ENCODE measurements around the gene AACS.
A peak's percentile ranks its signal among the peaks of the same experiment; 100 is the strongest.

The AACS gene

DNA sequence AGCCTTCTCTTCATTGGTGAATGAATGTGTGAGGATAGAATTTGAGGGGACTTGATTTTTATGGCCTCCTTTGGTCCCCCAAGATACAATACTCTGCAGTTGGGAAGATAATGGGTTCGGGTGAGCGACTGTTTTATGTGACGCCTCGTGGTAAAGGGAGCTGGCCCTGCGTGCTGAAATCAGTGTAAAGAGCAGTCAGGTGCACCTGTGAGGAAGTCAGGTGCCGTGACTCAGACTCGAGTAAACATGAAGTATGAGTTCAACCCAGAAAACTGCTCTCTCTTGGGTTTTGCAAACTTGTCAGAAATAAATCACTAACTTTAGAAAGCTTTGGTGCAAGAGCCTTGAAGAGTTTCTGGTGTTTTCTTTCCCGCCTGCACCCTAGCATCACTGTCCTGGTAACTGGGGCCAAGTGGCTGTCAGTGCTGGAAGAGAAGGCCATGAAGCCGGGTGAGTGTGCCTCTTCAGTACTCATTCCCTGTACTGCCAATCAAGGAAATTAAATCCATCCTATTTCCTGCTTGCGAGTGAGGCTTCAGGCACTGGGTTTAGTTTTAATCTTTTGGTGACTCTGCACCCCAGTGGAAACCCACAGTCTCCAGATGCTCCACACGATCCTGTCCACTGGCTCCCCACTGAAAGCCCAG is 59.2 kb downstream of the AACS start:
- peaks cover 2% of the 10 kb centered on the region for H3K9me3 Mint-ChIP-seq
- TF ChIP-seq CTCF (IDR thresholded peaks at IDR 0.05) = no peak
- DNase-seq = no peak
- no peak overlapping the region for H3K4me3 Mint-ChIP-seq
- H3K27ac Mint-ChIP-seq = no peak overlapping the region
- peaks cover 51% of the 10 kb centered on the region for H3K36me3 Mint-ChIP-seq (ENCODE audit: low read depth)
- no peaks in the 10 kb centered on the region for H3K27me3 Mint-ChIP-seq (ENCODE audit: low read depth, poor library complexity)
- peaks cover 25% of the 10 kb centered on the region for H3K4me1 Mint-ChIP-seq

- Mint-ChIP-seq H3K9me3 (no peaks in the 10 kb centered on the region), H3K27ac (no peak overlapping the region), H3K36me3 (ENCODE audit: low read depth) (peaks cover 43% of the 10 kb centered on the region), H3K4me1 (peaks cover 22% of the 10 kb centered on the region), H3K27me3 (ENCODE audit: low read depth, poor library complexity) (no peaks in the 10 kb centered on the region), H3K4me3 (no peak overlapping the region)
- TF ChIP-seq CTCF (IDR thresholded peaks at IDR 0.05) = no peak
- DNase-seq = no peak
Observed at GRCh38 chr12:125125271-125125670, 60.0 kb downstream of the AACS start.

DNA sequence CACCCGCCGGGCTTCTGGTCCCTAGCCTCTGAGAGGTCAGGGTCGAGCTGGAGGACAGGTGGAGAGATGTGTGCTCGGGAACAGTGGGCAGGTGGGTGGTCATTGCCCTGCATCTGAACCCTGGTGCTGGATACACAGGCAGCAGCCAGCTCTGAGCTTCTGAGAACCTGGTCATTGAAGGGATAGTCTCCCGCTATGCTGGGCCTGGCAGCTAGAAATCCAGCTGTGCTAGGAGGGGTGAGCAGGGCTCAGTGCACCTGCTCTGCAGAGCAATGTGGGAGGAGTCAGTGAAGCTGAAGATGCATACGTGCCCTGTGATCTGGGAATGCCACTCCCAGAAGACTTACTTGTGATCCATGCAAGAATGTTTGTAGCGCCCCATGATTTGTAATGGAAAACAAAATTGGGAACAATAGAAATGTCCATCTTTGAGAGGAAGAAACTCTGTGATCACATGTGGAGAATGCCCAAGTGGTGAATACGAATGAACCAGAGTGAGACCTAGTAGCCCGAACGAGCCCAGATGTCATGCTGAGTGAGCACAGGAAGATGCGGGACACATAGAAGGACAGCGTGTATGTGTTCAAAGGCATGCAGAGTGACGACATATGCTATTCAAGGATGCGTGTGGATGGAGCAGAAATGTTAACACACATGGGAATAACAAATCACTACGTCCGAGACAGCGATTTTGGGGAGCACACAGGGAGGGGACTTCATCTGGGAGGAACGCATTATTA is 63.4 kb downstream of the AACS start:
- Mint-ChIP-seq H3K9me3 (no peaks in the 10 kb centered on the region), H3K27me3 (ENCODE audit: low read depth, poor library complexity) (no peaks in the 10 kb centered on the region), H3K4me3 (no peak overlapping the region), H3K27ac (peak overlapping the region; percentile 31), H3K4me1 (peaks cover 26% of the 10 kb centered on the region), H3K36me3 (ENCODE audit: low read depth) (peaks cover 38% of the 10 kb centered on the region)
- no peak for TF ChIP-seq CTCF (IDR thresholded peaks at IDR 0.05)
- DNase-seq = no peak

GRCh38 chr12:125129179-125129571 is 63.9 kb downstream of the AACS start:
- TF ChIP-seq CTCF (IDR thresholded peaks at IDR 0.05) = no peak
- peak overlapping the region; percentile 31 for H3K27ac Mint-ChIP-seq
- H3K4me3 Mint-ChIP-seq = no peak overlapping the region
- peaks cover 26% of the 10 kb centered on the region for H3K4me1 Mint-ChIP-seq
- no peaks in the 10 kb centered on the region for H3K9me3 Mint-ChIP-seq
- DNase-seq = no peak
- peaks cover 36% of the 10 kb centered on the region for H3K36me3 Mint-ChIP-seq (ENCODE audit: low read depth)
- no peaks in the 10 kb centered on the region for H3K27me3 Mint-ChIP-seq (ENCODE audit: low read depth, poor library complexity)

- no peak for DNase-seq
- no peak for TF ChIP-seq CTCF (IDR thresholded peaks at IDR 0.05)
- no peak overlapping the region for H3K4me3 Mint-ChIP-seq
- H3K4me1 Mint-ChIP-seq = peaks cover 26% of the 10 kb centered on the region
- H3K27me3 Mint-ChIP-seq (ENCODE audit: low read depth, poor library complexity) = no peaks in the 10 kb centered on the region
- H3K36me3 Mint-ChIP-seq (ENCODE audit: low read depth) = peaks cover 36% of the 10 kb centered on the region
- no peaks in the 10 kb centered on the region for H3K9me3 Mint-ChIP-seq
- H3K27ac Mint-ChIP-seq = no peak overlapping the region
Observed at GRCh38 chr12:125129591-125130255, 64.5 kb downstream of the AACS start.

All from nephron progenitor cell (in vitro differentiated cells).